Adrenal gland (tissue), 5 donors: ENCODE measurements around the gene MTAP.

Experiments
- POLR2A ChIP-seq, 2 donors: fragments of 450-650 bp; IDR thresholded peaks; one replicate each; pipeline ENCODE4 v1.6.1; 2017; ENCODE audit warnings: antibody characterized with exemption in 2 of 2, mild to moderate bottlenecking in 2 of 2, moderate library complexity in 1 of 2
- TF ChIP-seq, protein P1 (sequence below), 6 experiments: fragments of 450-650 bp in 4 of 6; fragments of 200-600 bp in 2 of 6; sonication (generic) in 1 of 6; IDR thresholded peaks; 1 replicate in 5 of 6; 2 replicates in 1 of 6; pipeline versions ENCODE4 v1.5.1 to v1.8.0; 2016 to 2021; ENCODE audit warnings: antibody characterized with exemption in 6 of 6, mild to moderate bottlenecking in 2 of 6, moderate library complexity in 1 of 6
- donor health status: DM: no; HTN: no; CAD: no.

DNA sequence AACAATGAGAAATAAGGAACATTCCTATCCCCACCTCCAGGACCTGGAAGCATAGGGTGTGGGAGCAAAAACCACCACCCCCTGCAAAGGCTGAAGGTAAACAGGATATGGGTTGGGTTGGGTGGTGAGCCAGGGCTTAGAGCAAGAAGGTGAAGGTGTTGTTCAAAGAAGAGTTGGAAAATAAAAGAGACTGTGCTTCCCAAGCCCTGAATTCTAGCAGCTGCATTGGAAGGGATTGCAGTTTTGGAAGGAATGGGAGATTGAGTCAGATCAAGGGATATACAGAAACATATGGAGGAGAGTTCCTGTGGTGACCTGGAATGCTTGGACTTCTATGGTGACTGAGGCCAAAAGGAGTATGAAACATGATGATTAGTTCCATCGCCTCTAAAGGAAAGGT is 24.7 kb upstream of the MTAP start:
- TF ChIP-seq, protein P1, sequence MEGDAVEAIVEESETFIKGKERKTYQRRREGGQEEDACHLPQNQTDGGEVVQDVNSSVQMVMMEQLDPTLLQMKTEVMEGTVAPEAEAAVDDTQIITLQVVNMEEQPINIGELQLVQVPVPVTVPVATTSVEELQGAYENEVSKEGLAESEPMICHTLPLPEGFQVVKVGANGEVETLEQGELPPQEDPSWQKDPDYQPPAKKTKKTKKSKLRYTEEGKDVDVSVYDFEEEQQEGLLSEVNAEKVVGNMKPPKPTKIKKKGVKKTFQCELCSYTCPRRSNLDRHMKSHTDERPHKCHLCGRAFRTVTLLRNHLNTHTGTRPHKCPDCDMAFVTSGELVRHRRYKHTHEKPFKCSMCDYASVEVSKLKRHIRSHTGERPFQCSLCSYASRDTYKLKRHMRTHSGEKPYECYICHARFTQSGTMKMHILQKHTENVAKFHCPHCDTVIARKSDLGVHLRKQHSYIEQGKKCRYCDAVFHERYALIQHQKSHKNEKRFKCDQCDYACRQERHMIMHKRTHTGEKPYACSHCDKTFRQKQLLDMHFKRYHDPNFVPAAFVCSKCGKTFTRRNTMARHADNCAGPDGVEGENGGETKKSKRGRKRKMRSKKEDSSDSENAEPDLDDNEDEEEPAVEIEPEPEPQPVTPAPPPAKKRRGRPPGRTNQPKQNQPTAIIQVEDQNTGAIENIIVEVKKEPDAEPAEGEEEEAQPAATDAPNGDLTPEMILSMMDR (IDR thresholded peaks at IDR 0.05) = no peak
- TF ChIP-seq POLR2A (IDR thresholded peaks at IDR 0.05) = no peak
